ACC112 (cell line): Measurements from ENCODE around the gene NEK4.
"Not testable (repeated sequence)": the region's sequence is repeated elsewhere in the genome, so short reads cannot be mapped to it uniquely, and the experiment has no call there.

Experiments used
- H2AFZ ChIP-seq: fragments of 200-600 bp; sonication (generic); one replicate; pipeline ENCODE4 v1.6.0; 2017; ENCODE audit warnings: antibody characterized with exemption, low read length; ENCODE audit not compliant: unreplicated experiment
- H3K27ac ChIP-seq: fragments of 200-600 bp; sonication (generic); 2 replicates; pipeline ENCODE4 v1.5.1; 2014; ENCODE audit warnings: low read depth, mild to moderate bottlenecking, antibody characterized with exemption, low read length, moderate library complexity
- H3K27me3 ChIP-seq: fragments of 200-600 bp; sonication (generic); 2 replicates; pipeline ENCODE4 v1.6.1; 2014; ENCODE audit warnings: mild to moderate bottlenecking, antibody characterized with exemption, low read length, moderate library complexity, mixed read lengths; ENCODE audit not compliant: insufficient read depth
- H3K36me3 ChIP-seq: fragments of 200-600 bp; sonication (generic); 2 replicates; pipeline ENCODE4 v1.6.1; 2016; ENCODE audit warnings: mild to moderate bottlenecking, antibody characterized with exemption, low read length, moderate library complexity, mixed read lengths; ENCODE audit not compliant: insufficient read depth
- H3K4me1 ChIP-seq: fragments of 200-600 bp; sonication (generic); one replicate; pipeline ENCODE4 v1.6.1; 2016; ENCODE audit warnings: low read length, mixed read lengths; ENCODE audit not compliant: insufficient read depth, unreplicated experiment, control insufficient read depth
- H3K4me3 ChIP-seq: fragments of 200-600 bp; sonication (generic); 2 replicates; pipeline ENCODE4 v1.5.1; 2014; ENCODE audit warnings: mild to moderate bottlenecking, low read depth, low read length
- H3K79me2 ChIP-seq: fragments of 200-600 bp; sonication (generic); one replicate; pipeline ENCODE4 v1.6.0; 2016; ENCODE audit warnings: low read length; ENCODE audit not compliant: control insufficient read depth, unreplicated experiment, insufficient read depth

The NEK4 gene

DNA sequence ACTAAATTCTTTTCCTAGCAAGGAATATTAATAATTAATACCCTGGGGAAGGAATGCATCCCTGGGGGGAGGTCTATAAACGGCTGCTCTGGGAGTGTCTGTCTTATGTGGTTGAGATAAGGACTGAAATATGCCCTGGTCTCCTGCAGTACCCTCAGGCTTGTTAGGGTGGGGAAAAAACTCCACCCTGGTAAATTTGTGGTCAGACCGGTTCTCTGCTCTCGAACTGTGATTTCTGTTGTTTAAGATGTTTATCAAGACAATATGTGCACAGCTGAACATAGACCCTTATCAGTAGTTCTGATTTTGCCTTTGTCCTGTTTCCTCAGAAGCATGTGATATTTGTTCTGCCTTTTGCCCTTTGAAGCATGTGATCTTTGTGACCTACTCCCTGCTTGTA lies 42.0 kb downstream of the NEK4 start:
- not testable (repeated sequence) for H3K79me2 ChIP-seq, H3K27ac ChIP-seq, H2AFZ ChIP-seq

DNA sequence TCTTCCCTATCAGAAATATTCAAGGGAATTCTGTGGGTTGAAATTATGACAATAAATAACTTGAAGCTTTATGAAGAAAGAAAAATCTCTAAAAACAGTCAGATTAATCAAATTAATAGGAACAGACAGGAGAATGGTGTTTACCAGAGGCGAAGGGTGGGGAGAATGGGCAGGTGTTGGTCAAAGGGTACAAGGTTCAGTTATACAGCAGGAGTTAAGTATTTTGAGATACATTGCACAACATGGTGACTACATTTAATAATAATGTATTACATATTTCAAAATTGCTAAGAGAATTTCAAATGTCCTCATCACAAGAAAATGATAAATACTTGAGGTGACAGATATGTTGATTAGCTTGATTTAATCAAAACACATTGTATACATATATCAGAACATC lies 46.2 kb downstream of the NEK4 start:
- peaks cover 8% of the 10 kb centered on the region for H3K36me3 ChIP-seq
- no peak overlapping the region for H3K27ac ChIP-seq

More for the DNA sequence above, 42.0 kb downstream of the NEK4 start:
- H3K4me3 ChIP-seq, H3K4me1 ChIP-seq, H3K27me3 ChIP-seq: not testable (repeated sequence)
- H3K36me3 ChIP-seq = peaks cover 35% of the 10 kb centered on the region

DNA sequence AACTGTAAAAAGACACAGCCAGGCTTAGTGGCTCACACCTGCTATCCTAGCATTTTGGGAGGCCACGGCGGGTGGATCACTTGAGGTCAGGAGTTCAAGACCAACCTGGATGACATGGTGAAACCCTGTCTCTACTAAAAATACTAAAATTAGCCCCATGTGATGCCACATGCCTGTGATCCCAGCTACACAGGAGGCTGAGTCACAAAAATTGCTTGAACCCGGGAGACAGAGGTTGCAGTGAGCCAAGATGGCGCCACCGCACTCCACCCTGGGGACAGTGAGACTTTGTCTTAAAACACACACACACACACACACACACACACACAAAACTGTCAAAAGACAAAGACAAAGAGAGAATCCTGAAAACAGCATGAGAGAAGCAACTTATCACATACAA lies 46.8 kb downstream of the NEK4 start:
- peaks cover 10% of the 10 kb centered on the region for H3K36me3 ChIP-seq
- H3K79me2 ChIP-seq = no peaks in the 10 kb centered on the region
- H3K4me3 ChIP-seq = no peak overlapping the region
- no peak overlapping the region for H2AFZ ChIP-seq
- H3K27ac ChIP-seq = no peak overlapping the region
- H3K27me3 ChIP-seq = no peaks in the 10 kb centered on the region
- no peaks in the 10 kb centered on the region for H3K4me1 ChIP-seq

More for the DNA sequence above, 46.2 kb downstream of the NEK4 start:
- Histone ChIP-seq H3K79me2 (no peaks in the 10 kb centered on the region), H3K27me3 (no peaks in the 10 kb centered on the region), H3K4me1 (no peaks in the 10 kb centered on the region), H3K4me3 (no peak overlapping the region), H2AFZ (no peak overlapping the region)

DNA sequence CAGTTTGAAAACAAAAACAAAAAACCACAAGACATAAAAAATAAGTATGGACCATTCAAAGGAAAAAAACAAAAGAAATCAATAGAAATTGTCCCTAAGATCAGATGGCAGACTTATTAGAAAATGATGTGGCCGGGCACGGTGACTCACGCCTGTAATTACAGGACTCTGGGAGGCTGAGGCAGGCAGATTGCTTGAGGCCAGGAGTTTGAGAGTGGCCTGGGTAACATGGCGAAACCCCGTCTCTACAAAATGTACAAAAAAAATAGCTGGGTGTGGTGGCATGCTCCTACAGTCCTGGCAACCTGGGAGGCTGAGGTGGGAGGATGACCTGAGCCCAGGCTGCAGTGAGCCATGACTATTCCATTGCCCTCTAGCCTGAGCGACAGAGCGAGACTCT lies 48.2 kb downstream of the NEK4 start:
- no peaks in the 10 kb centered on the region for H3K79me2 ChIP-seq
- no peaks in the 10 kb centered on the region for H3K4me1 ChIP-seq
- peaks cover 12% of the 10 kb centered on the region for H3K36me3 ChIP-seq
- H3K4me3 ChIP-seq = no peak overlapping the region
- H3K27me3 ChIP-seq = no peaks in the 10 kb centered on the region
- H2AFZ ChIP-seq = no peak overlapping the region
- H3K27ac ChIP-seq = no peak overlapping the region

DNA sequence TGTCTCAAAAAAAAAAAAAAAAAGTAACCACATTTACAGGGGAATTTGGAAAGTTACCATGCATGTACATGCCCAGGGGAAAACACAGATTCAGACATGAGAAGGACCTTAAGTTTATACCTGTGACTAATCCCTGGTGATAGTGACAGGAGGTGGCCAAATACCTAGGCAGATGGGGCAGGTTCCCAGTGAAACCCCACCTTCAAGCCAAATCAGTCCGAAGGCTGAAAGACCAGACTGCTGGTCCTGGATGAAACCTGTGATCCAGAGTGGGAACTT lies 49.1 kb downstream of the NEK4 start:
- H2AFZ ChIP-seq = no peak overlapping the region
- H3K27ac ChIP-seq = no peak overlapping the region
- peaks cover 12% of the 10 kb centered on the region for H3K36me3 ChIP-seq
- no peaks in the 10 kb centered on the region for H3K79me2 ChIP-seq
- H3K4me1 ChIP-seq = no peaks in the 10 kb centered on the region
- no peak overlapping the region for H3K4me3 ChIP-seq
- H3K27me3 ChIP-seq = no peaks in the 10 kb centered on the region

DNA sequence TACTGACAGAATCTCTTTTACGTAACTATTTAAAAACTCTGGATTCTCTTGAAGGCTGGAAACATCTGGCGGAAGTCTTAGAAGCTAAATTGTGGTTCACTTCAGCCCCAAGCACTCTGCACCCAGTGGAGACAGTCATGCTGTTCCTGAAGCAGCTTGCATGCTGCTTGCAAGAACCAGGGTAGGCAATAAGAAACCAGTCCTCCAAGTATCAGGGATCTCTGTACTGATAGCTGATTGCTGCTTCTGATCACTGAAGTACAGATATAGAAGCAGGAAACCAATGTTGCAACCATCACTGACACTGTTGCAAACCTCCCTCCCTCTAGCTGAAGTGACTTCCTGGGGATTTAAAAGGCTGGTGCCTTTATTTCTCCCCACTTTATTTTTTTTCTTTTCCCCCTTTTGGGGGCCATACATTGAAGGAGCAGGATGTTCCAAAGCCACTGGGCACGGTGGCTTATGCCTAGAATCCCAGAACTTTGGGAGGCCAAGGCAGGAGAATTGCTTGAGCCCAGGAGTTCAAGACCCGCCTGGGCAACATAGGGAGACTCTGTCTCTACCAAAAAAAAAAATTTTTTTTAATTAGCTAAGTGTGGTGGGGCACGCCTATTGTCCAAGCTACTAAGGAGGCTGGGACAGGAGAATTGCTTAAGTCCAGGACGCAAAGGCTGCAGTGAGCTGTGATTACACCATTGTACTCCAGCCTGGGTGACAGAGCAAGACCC lies 49.6 kb downstream of the NEK4 start:
- Histone ChIP-seq H3K4me3 (no peak overlapping the region), H3K27me3 (no peaks in the 10 kb centered on the region), H3K27ac (no peak overlapping the region), H3K4me1 (no peaks in the 10 kb centered on the region), H3K36me3 (peaks cover 12% of the 10 kb centered on the region), H3K79me2 (no peaks in the 10 kb centered on the region), H2AFZ (no peak overlapping the region)

DNA sequence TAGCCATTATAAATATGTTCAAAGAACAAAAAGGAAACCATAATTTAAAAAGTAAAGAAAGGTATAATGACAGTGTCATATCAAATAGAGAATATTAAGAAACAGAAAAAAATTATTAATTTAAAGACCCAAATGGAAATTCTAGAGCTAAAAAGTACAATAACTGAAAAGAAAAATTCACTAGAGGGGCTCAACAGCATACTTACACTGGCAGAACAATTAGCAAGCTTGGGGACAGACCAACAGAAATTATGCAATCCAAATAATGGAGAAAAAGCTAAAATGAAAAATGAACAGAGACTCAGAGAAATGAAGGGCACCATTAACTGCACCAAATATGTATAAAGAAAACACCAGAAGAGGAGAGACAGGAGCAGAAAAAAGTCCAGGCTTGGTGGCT lies 51.1 kb downstream of the NEK4 start:
- Histone ChIP-seq H3K4me1 (no peaks in the 10 kb centered on the region), H3K27ac (no peak overlapping the region), H3K36me3 (peaks cover 12% of the 10 kb centered on the region), H2AFZ (no peak overlapping the region), H3K4me3 (no peak overlapping the region), H3K79me2 (no peaks in the 10 kb centered on the region), H3K27me3 (no peaks in the 10 kb centered on the region)

DNA sequence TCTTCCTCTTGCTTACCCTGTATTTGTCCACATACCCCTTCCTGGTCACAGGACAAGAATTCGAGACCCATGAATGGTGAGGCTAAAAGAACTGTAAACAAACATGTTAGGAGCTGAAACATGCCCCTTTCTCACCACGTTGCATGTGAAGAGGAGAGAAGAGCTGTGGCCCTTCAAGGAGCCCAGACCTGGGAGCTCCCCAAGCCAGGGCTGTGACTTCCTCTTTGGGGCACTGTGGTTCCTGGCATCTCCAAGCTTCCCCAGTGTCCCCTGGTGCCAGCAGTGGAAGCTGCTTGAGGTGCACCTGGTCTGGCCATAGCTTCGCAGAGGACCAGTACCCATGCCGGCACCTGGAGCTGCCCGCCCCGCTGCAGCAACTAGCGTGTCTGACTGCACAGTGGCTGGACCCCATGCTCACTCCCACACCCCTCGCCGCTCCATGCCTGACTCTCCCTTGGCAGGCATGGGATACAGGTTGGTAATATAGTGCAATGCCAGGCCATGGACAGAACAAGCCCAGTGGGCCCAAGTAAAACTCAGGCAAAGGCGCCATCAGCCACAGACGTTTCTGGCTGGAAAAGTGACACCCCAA lies 54.9 kb downstream of the NEK4 start:
- no peaks in the 10 kb centered on the region for H3K79me2 ChIP-seq
- peaks cover 16% of the 10 kb centered on the region for H3K36me3 ChIP-seq
- no peak overlapping the region for H3K4me3 ChIP-seq

DNA sequence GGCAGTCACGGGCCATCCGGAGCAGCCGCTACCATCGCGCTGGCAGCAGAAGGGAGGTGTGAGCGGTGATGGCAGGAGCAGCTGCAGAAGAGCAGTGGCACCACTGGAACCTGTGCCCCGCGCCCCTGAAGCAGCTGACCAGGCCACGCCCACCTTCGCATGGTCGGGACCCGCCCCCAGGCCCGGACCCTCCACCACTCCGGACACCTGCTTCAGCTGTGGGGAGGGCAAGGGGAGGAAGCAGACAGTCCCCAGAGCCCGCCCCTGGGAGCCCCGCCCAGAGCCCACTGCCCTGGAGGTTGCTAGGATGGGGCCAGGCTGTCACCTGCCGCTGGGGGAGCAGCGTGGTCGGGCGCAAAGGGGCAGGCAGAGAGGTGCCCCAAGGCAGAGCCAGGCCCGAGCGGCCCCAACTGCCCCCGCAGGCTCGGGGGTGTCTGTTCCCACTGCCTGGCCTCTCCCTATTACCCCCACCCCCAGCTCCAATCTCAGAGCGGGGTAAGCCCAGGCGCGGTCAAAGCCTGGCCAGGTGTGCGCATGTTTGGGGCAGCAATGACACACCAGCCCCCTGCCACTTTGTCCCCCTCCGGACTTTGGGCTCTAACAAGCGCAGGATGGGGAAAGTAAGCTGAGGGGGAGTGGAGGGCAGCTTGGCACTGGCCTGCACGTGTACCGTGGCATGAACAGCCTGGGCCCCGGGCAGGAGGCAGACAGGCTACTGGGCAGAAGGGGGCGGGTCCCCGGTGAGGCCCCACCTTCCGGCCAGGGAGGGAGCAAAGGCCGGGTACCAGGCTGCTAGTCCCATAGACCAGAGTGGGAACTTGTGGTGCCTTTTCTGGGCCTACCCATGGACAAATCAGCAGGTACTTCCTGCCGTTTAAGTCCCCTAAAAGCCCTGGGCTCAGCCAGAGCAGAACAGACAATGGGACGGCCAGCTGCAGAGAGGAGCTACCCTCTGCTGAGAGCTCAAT lies 56.1 kb downstream of the NEK4 start:
- Histone ChIP-seq H3K79me2 (no peaks in the 10 kb centered on the region), H3K27me3 (no peaks in the 10 kb centered on the region), H2AFZ (no peak overlapping the region), H3K4me1 (no peaks in the 10 kb centered on the region), H3K27ac (no peak overlapping the region), H3K4me3 (no peak overlapping the region), H3K36me3 (peaks cover 9% of the 10 kb centered on the region)

More for the DNA sequence above, 54.9 kb downstream of the NEK4 start:
- no peak overlapping the region for H3K27ac ChIP-seq
- H3K27me3 ChIP-seq = no peaks in the 10 kb centered on the region
- H3K4me1 ChIP-seq = no peaks in the 10 kb centered on the region
- no peak overlapping the region for H2AFZ ChIP-seq

DNA sequence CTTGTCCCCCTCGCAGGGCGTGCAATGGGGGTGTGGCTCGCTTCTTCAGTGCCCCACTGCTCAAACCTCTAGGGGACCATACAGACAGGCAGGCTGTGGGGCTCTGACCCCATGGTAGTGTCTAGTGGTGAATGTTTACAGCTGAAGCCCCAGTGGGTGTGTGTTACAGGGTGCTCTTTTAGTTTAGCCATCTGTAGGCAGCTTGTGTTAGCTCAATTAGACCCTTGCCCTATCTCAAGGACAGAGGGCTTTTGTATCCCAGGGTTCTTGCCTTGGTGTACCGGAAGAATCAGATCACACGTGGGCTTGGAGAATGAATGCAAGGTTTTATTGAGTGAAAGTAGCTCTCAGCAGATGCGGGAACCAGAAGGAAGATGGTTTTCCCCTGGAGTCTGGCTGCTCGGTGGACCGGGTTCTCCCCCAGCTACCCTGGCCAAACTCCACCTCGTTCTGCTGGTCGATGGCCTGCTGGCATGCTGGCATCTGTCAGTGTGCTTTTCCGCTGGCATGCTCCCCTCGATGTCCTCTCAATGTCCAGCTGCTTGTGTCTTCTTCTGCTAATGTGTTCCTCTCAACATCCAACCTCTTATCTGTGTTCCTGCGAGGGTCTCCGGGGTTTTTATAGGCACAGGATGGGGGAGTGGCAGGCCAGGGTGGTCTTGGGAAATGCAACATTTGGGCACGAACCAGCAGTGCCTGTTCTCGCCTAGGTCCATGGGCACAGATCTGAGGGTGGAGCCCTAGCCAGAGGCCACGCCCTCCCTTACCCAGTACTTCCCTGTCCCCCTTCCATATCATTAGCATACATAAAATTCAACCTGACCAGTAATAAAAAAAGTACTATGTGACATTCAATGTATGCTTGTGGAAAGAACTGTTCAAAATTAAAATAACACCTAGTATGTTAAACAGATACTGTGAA lies 58.2 kb downstream of the NEK4 start:
- Histone ChIP-seq H3K27me3 (no peaks in the 10 kb centered on the region), H3K4me3 (no peak overlapping the region), H3K36me3 (peaks cover 13% of the 10 kb centered on the region), H3K27ac (no peak overlapping the region), H3K4me1 (peaks cover 6% of the 10 kb centered on the region), H2AFZ (no peak overlapping the region), H3K79me2 (peaks cover 7% of the 10 kb centered on the region)
